ENCODE data around the gene RAB3IP.

DNA sequence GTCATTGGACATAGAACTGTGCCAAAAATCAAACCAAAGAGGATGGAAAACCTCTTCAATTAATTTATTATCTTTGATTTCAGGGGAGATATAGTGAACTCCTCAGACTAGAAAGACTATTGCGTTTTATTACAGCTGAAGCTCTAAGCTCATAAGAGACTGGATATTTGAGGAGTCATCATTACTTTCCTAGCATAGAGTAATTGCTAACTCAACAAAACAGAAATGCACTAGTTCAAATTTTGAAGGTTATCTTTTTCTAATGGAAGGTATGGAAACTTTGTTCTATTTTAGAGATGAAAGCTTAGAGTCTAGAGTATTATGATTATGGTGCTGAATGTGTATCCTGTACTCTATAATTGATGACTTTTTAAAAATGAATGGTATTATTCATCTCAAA is 34.3 kb upstream of the RAB3IP start:
- TF ChIP-seq, protein P1, sequence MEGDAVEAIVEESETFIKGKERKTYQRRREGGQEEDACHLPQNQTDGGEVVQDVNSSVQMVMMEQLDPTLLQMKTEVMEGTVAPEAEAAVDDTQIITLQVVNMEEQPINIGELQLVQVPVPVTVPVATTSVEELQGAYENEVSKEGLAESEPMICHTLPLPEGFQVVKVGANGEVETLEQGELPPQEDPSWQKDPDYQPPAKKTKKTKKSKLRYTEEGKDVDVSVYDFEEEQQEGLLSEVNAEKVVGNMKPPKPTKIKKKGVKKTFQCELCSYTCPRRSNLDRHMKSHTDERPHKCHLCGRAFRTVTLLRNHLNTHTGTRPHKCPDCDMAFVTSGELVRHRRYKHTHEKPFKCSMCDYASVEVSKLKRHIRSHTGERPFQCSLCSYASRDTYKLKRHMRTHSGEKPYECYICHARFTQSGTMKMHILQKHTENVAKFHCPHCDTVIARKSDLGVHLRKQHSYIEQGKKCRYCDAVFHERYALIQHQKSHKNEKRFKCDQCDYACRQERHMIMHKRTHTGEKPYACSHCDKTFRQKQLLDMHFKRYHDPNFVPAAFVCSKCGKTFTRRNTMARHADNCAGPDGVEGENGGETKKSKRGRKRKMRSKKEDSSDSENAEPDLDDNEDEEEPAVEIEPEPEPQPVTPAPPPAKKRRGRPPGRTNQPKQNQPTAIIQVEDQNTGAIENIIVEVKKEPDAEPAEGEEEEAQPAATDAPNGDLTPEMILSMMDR (IDR thresholded peaks at IDR 0.05): no peak
- TF ChIP-seq POLR2A (IDR thresholded peaks at IDR 0.05): no peak
